GM10248 (cell line): ENCODE measurements around the gene ZSCAN21.

Source experiments
- CTCF ChIA-PET: fragments of 300-600 bp; sonication (Branson Sonifier 250); formaldehyde crosslinking; extraction: SDS; loops from one replicate; lab custom pipeline; 2021; ENCODE audit warnings: antibody characterized with exemption; lab: Yijun Ruan, JAX
- POLR2A ChIA-PET: fragments of 350-650 bp; sonication (Branson Sonifier 250); formaldehyde crosslinking; extraction: SDS; loops from one replicate; lab custom pipeline; 2020; ENCODE audit warnings: antibody characterized with exemption; lab: Yijun Ruan, JAX
- DNase-seq: peaks from one replicate; pipeline ENCODE4 v3.0.0; 2012; ENCODE audit errors: extremely low spot score
- TF ChIP-seq, protein P1 (sequence below): IDR thresholded peaks from 2 replicates; pipeline ENCODE4 v1.5.1; 2012; ENCODE audit warnings: mild to moderate bottlenecking, low read depth; ENCODE audit errors: extremely low read depth, missing control alignments, control extremely low read depth

ZSCAN21 gene

DNA sequence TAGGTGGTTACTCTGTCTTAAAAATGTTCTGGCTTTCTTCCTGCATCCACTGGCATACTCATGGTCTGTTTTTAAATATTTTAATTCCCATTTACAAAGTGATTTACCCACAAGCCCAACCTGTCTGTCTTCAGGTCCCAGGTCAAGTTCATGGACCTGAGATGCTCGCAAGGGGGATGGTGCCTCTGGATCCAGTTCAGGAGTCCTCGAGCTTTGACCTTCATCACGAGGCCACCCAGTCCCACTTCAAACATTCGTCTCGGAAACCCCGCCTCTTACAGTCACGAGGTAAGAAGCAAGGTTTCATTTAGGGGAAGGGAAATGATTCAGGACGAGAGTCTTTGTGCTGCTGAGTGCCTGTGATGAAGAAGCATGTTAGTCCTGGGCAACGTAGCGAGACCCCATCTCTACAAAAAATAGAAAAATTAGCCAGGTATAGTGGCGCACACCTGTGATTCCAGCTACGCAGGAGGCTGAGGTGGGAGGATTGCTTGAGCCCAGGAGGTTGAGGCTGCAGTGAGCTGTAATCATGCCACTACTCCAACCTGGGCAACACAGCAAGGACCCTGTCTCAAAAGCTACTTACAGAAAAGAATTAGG, 25.5 kb upstream of the ZSCAN21 start:
- POLR2A ChIA-PET: no interaction called here

GRCh38 chr7:100027197-100027596, 22.4 kb upstream of the ZSCAN21 start:
- no peak for DNase-seq
- CTCF ChIA-PET: interaction anchor here (1.1 to 1.2 kb wide), 3 partner anchors 16 to 47 kb away, joined by 3 read pairs; no protein-coding TSS in a partner anchor
- POLR2A ChIA-PET: interaction anchor here (0.6 kb wide), 2 partner anchors 19 to 689 kb away, joined by 3 read pairs; no protein-coding TSS in a partner anchor
- TF ChIP-seq, protein P1, sequence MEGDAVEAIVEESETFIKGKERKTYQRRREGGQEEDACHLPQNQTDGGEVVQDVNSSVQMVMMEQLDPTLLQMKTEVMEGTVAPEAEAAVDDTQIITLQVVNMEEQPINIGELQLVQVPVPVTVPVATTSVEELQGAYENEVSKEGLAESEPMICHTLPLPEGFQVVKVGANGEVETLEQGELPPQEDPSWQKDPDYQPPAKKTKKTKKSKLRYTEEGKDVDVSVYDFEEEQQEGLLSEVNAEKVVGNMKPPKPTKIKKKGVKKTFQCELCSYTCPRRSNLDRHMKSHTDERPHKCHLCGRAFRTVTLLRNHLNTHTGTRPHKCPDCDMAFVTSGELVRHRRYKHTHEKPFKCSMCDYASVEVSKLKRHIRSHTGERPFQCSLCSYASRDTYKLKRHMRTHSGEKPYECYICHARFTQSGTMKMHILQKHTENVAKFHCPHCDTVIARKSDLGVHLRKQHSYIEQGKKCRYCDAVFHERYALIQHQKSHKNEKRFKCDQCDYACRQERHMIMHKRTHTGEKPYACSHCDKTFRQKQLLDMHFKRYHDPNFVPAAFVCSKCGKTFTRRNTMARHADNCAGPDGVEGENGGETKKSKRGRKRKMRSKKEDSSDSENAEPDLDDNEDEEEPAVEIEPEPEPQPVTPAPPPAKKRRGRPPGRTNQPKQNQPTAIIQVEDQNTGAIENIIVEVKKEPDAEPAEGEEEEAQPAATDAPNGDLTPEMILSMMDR: no peak

More for the DNA sequence above, 25.5 kb upstream of the ZSCAN21 start:
- DNase-seq: no peak
- CTCF ChIA-PET: interaction anchor here (1.3 kb wide), 1 partner anchor 34 kb away, joined by 3 read pairs; no protein-coding TSS in a partner anchor
- TF ChIP-seq, protein P1: no peak

GRCh38 chr7:100029596-100029995, 20.0 kb upstream of the ZSCAN21 start:
- TF ChIP-seq, protein P1: no peak
- POLR2A ChIA-PET: interaction anchor here (0.5 to 0.6 kb wide), 2 partner anchors 16 to 80 kb away, joined by 3 read pairs; no protein-coding TSS in a partner anchor
- CTCF ChIA-PET: interaction anchor here (1.1 kb wide), 1 partner anchor 13 kb away, joined by 3 read pairs; no protein-coding TSS in a partner anchor
- DNase-seq: no peak

GRCh38 chr7:100033526-100033925, 16.0 kb upstream of the ZSCAN21 start:
- POLR2A ChIA-PET: no interaction called here

DNA sequence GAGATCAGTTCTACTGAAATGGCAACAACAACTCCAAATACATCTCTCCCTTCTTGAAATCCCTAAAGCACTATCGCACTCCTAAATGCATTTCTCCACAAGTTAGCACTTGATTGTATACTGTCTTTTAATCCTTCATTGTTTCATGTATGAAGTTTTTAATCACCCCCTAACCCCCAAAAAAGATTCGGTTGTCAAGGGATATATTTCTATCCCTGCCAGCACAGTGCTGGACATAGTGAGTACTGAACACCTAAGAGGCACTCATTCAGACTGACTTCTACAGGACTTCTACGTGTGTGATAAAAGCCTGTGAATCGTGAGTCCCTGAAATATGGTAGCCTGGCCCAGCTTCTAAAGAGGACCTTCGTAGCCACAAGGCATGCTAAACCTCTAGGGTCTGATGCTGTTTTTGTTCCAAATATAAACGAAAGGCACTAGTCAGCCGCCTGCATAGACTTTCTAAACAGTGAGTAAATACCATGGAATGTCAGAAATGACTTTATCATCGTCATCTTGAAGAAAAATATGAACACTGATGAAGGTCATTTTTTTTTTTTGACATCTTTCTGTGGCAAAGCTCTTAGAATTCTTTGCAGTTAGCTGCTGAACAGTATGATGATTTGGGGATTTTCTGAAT, 14.6 kb upstream of the ZSCAN21 start:
- ChIA-PET POLR2A (no interaction called here), CTCF (no interaction called here)
- no peak for DNase-seq
- TF ChIP-seq, protein P1: no peak

More at GRCh38 chr7:100033526-100033925, 16.0 kb upstream of the ZSCAN21 start:
- CTCF ChIA-PET: interaction anchor here (1.2 kb wide), 1 partner anchor 14 kb away, joined by 3 read pairs; no protein-coding TSS in a partner anchor
- no peak for DNase-seq
- TF ChIP-seq, protein P1: no peak

- ChIA-PET POLR2A (no interaction called here), CTCF (interaction anchor here (0.9 kb wide), 1 partner anchor 56 kb away, joined by 4 read pairs; no protein-coding TSS in a partner anchor)
- TF ChIP-seq, protein P1: no peak
- DNase-seq: no peak
These were observed 13.7 kb upstream of the ZSCAN21 start for GRCh38 chr7:100035876-100036275.
